B cell (primary cell): ENCODE measurements around the gene BID. TPM values are rescaled to one million over a fixed set of nuclear protein-coding genes. Genes with fewer than 3 reads are reported as not detected.
A peak's percentile ranks its signal among the peaks of the same experiment; 100 is the strongest.

Experiments used
- ATAC-seq: fragments of 200-7000 bp; cut with Tn5 transposase; one replicate; pipeline ENCODE4 v1.10.0; 2021; ENCODE audit warnings: low read depth, mild to moderate bottlenecking, moderate number of reproducible peaks, moderate library complexity
- CTCF ChIA-PET: fragments of 350-600 bp; sonication (Branson Sonifier 250); formaldehyde crosslinking; loops from one replicate; lab custom pipeline; 2021; ENCODE audit warnings: antibody characterized with exemption, inconsistent platforms; lab: Charles Lee
- POLR2A ChIA-PET: fragments of 350-600 bp; sonication (Branson Sonifier 250); formaldehyde crosslinking; loops from one replicate; lab custom pipeline; 2021; ENCODE audit warnings: antibody characterized with exemption; lab: Charles Lee
- DNase-seq: peaks from one replicate; pipeline ENCODE4 v3.0.0; 2013
- H2AFZ ChIP-seq: 2 replicates; pipeline ENCODE4 v1.6.1; 2012; ENCODE audit warnings: mild to moderate bottlenecking, low read depth, low read length; ENCODE audit not compliant: insufficient read depth, poor library complexity, severe bottlenecking
- H3K27ac ChIP-seq, 2 donors: 1 replicate in 1 of 2; 2 replicates in 1 of 2; pipeline ENCODE4 v1.5.1; 2012 to 2013; ENCODE audit warnings: low read length in 2 of 2, mild to moderate bottlenecking in 2 of 2, moderate library complexity in 1 of 2
- H3K27me3 ChIP-seq, 4 experiments: fragments of 200-600 bp in 1 of 4; sonication (generic) in 1 of 4; replicated peaks in 1 of 4; 1 replicate in 2 of 4; 2 replicates in 2 of 4; pipeline versions ENCODE4 v1.6.1 to v1.7.0; 2013 to 2016; ENCODE audit warnings: low read length in 3 of 4, mild to moderate bottlenecking in 2 of 4, mixed read lengths in 1 of 4, moderate library complexity in 1 of 4; ENCODE audit not compliant: insufficient read depth in 4 of 4, control insufficient read depth in 3 of 4; ENCODE audit errors: control extremely low read depth in 1 of 4
- H3K36me3 ChIP-seq, 2 experiments: replicated peaks in 1 of 2; 1 replicate in 1 of 2; 2 replicates in 1 of 2; pipeline versions ENCODE4 v1.6.1 to v1.7.1; 2013; ENCODE audit warnings: low read length in 1 of 2; ENCODE audit not compliant: insufficient read depth in 2 of 2, control insufficient read depth in 1 of 2; ENCODE audit errors: control extremely low read depth in 1 of 2, extremely low read depth in 1 of 2
- H3K4me1 ChIP-seq, 2 donors: fragments of 200-600 bp in 1 of 2; sonication (generic) in 1 of 2; 1 replicate in 1 of 2; 2 replicates in 1 of 2; pipeline versions ENCODE4 v1.5.1 to v1.6.1; 2013 to 2017; ENCODE audit warnings: low read length in 2 of 2; ENCODE audit not compliant: control insufficient read depth in 2 of 2, insufficient read depth in 2 of 2
- H3K4me2 ChIP-seq: replicated peaks from 2 replicates; pipeline ENCODE3; 2012; ENCODE audit warnings: mild to moderate bottlenecking, low read depth, low read length; ENCODE audit not compliant: poor library complexity, severe bottlenecking
- H3K4me3 ChIP-seq, 5 experiments: fragments of 200-600 bp in 1 of 5; sonication (generic) in 1 of 5; 1 replicate in 3 of 5; 2 replicates in 2 of 5; pipeline versions ENCODE4 v1.5.1 to v1.7.0; 2011 to 2016; ENCODE audit warnings: low read length in 4 of 5, mild to moderate bottlenecking in 4 of 5, low read depth in 2 of 5, control low read depth in 1 of 5, moderate library complexity in 1 of 5; ENCODE audit not compliant: insufficient read depth in 1 of 5; ENCODE audit errors: control extremely low read depth in 1 of 5, extremely low read depth in 1 of 5
- H3K79me2 ChIP-seq: fragments of 200-600 bp; sonication (generic); one replicate; pipeline ENCODE4 v1.6.0; 2016; ENCODE audit warnings: low read length; ENCODE audit not compliant: control insufficient read depth, insufficient read depth
- H3K9ac ChIP-seq: fragments of 200-600 bp; sonication (generic); 2 replicates; pipeline ENCODE4 v1.6.1; 2017; ENCODE audit warnings: mild to moderate bottlenecking, low read length, moderate library complexity
- H3K9me3 ChIP-seq, 3 donors: one replicate each; pipeline versions ENCODE4 v1.6.1 to v1.7.1; 2013; ENCODE audit warnings: low read length in 2 of 3; ENCODE audit not compliant: control insufficient read depth in 2 of 3, insufficient read depth in 1 of 3; ENCODE audit errors: control extremely low read depth in 1 of 3
- H4K20me1 ChIP-seq: 2 replicates; pipeline ENCODE4 v1.6.0; 2012; ENCODE audit warnings: mild to moderate bottlenecking, low read length; ENCODE audit not compliant: insufficient read depth, control insufficient read depth, poor library complexity, severe bottlenecking
- H3K27ac Mint-ChIP-seq: one replicate; pipeline ENCODE4 v1.8.0; 2021; ENCODE audit warnings: mixed read lengths
- H3K27me3 Mint-ChIP-seq: one replicate; pipeline ENCODE4 v1.8.0; 2021; ENCODE audit warnings: mixed read lengths
- H3K4me1 Mint-ChIP-seq: one replicate; pipeline ENCODE4 v1.8.0; 2021; ENCODE audit warnings: mixed read lengths
- H3K4me3 Mint-ChIP-seq: one replicate; pipeline ENCODE4 v1.8.0; 2021; ENCODE audit warnings: mixed read lengths
- H3K9me3 Mint-ChIP-seq: one replicate; pipeline ENCODE4 v1.8.0; 2022; ENCODE audit warnings: mixed read lengths; ENCODE audit not compliant: insufficient read depth
- CTCF ChIP-seq: fragments of 200-600 bp; IDR thresholded peaks from one replicate; pipeline ENCODE4 v1.8.0; 2022; ENCODE audit warnings: antibody characterized with exemption, mild to moderate bottlenecking
- EZH2 ChIP-seq: IDR thresholded peaks from 2 replicates; pipeline ENCODE4 v1.6.1; 2012; ENCODE audit warnings: borderline replicate concordance, low read depth, mild to moderate bottlenecking, moderate library complexity, low read length; ENCODE audit not compliant: insufficient read depth, poor library complexity, severe bottlenecking
- WGBS: methylation state at CpG from one replicate; pipeline ENCODE4 v1.1.5; 2013; ENCODE audit warnings: missing lambda C conversion rate; ENCODE audit not compliant: insufficient coverage; 5-methylcytosine and 5-hydroxymethylcytosine counted together
- intact Hi-C: fragments of 100-400 bp; cut with micrococcal nuclease; formaldehyde crosslinking; loops from one replicate; pipeline ENCODE4 v1.10.0; 2022
- polyA plus RNA-seq: library from polyadenylated mRNA; depleted of rRNA; stranded (reverse); fragments of >200 nt; gene quantifications from 2 replicates; pipeline ENCODE4 v1.2.3, GENCODE V29; 2012
- total RNA-seq, 2 donors: library from RNA; stranded (reverse); fragments of 120-200 nt in 1 of 2; gene quantifications; 1 replicate in 1 of 2; 2 replicates in 1 of 2; pipeline versions ENCODE4 v1.2.3 to v1.2.4, GENCODE V29; 2013 to 2022

Gene BID
- total and polyA plus RNA-seq, 2 donors (not counting 1 experiment from before 2014, with no cell fraction given) = 17.5 to 23.3 TPM

- TF ChIP-seq CTCF (no peak), EZH2 (no peak)
- DNase-seq (no peak), ATAC-seq (no peak)
- Mint-ChIP-seq H3K27me3 (no peaks in the 10 kb centered on the region), H3K27ac (no peak overlapping the region), H3K4me3 (no peak overlapping the region), H3K9me3 (no peaks in the 10 kb centered on the region), H3K4me1 (peaks cover 21% of the 10 kb centered on the region)
- ChIA-PET POLR2A (no interaction called here), CTCF (interaction anchor here (0.6 kb wide), 1 partner anchor 1941 kb away, joined by 6 read pairs; no protein-coding TSS in a partner anchor)
- Histone ChIP-seq H3K4me2 (no peak overlapping the region), H3K79me2 (no peaks in the 10 kb centered on the region), H3K4me1 (peaks cover 8 to 13% of the 10 kb centered on the region in 2 donors), H3K36me3 (peaks cover 0 to 2% of the 10 kb centered on the region in 2 experiments), H2AFZ (no peak overlapping the region), H3K4me3 (no peak overlapping the region), H3K27me3 (no peaks in the 10 kb centered on the region), H3K27ac (no peak overlapping the region), H4K20me1 (no peaks in the 10 kb centered on the region), H3K9me3 (no peaks in the 10 kb centered on the region), H3K9ac (no peak overlapping the region)
- intact Hi-C loops = no loop called here
- 97% methylated on average over 3 of the region's 5 CpGs for WGBS
Measured at GRCh38 chr22:17710023-17710422, 64.2 kb downstream of the BID start.

GRCh38 chr22:17707526-17707925, 66.7 kb downstream of the BID start:
- CTCF ChIA-PET = interaction anchor here (1.8 to 2.3 kb wide), 2 partner anchors 36 to 149 kb away, joined by 9 read pairs; no protein-coding TSS in a partner anchor
- POLR2A ChIA-PET = no interaction called here
- TF ChIP-seq EZH2 = no peak
- TF ChIP-seq CTCF = no peak
- Mint-ChIP-seq H3K9me3 (no peaks in the 10 kb centered on the region), H3K4me1 (peaks cover 21% of the 10 kb centered on the region), H3K27ac (no peak overlapping the region), H3K27me3 (no peaks in the 10 kb centered on the region), H3K4me3 (no peak overlapping the region)
- Histone ChIP-seq H3K79me2 (no peaks in the 10 kb centered on the region), H3K4me3 (no peak overlapping the region), H3K9me3 (no peaks in the 10 kb centered on the region), H3K27ac (peak overlapping the region in 1 of 2 donors; percentile 18), H3K4me1 (peaks cover 8 to 13% of the 10 kb centered on the region in 2 donors), H3K9ac (no peak overlapping the region), H3K36me3 (peaks cover 2 to 3% of the 10 kb centered on the region in 2 experiments), H2AFZ (no peak overlapping the region), H4K20me1 (no peaks in the 10 kb centered on the region), H3K27me3 (no peaks in the 10 kb centered on the region), H3K4me2 (no peak overlapping the region)
- WGBS = no CpG with 5 or more reads among the region's 3 CpGs
- no peak for ATAC-seq
- intact Hi-C loops = no loop called here
- no peak for DNase-seq
